Measurements from ENCODE around the gene BRWD1.
A peak's percentile ranks its signal among the peaks of the same experiment; 100 is the strongest.

BRWD1 gene

DNA sequence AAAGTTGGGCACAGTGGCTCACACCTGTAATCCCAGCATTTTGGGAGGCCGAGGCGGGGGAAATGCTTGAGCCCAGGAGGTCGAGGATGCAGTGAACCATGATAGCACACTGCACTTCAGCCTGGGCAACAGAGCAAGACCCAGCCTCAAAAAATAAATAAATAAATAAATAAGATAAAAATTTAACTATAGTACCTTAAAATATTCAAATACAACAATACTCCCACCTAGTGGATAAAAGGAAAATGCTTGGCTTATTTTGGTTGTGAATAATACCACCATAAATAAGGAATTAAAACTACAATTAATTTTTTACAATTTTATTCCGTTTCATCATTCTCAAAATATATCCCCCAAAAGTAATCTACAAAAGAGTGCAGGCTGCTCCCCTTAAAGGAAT is 138.3 kb downstream of the BRWD1 start:
- H3K27me3 ChIP-seq: no peaks in the 10 kb centered on the region
- no peaks in the 10 kb centered on the region for H3K9me3 ChIP-seq
- no peak overlapping the region for H3K4me3 ChIP-seq (ENCODE audit: low read depth, low read length)
- peaks cover 50% of the 10 kb centered on the region for H3K36me3 ChIP-seq
- H3K4me1 ChIP-seq: no peaks in the 10 kb centered on the region
- TF ChIP-seq, protein P1, sequence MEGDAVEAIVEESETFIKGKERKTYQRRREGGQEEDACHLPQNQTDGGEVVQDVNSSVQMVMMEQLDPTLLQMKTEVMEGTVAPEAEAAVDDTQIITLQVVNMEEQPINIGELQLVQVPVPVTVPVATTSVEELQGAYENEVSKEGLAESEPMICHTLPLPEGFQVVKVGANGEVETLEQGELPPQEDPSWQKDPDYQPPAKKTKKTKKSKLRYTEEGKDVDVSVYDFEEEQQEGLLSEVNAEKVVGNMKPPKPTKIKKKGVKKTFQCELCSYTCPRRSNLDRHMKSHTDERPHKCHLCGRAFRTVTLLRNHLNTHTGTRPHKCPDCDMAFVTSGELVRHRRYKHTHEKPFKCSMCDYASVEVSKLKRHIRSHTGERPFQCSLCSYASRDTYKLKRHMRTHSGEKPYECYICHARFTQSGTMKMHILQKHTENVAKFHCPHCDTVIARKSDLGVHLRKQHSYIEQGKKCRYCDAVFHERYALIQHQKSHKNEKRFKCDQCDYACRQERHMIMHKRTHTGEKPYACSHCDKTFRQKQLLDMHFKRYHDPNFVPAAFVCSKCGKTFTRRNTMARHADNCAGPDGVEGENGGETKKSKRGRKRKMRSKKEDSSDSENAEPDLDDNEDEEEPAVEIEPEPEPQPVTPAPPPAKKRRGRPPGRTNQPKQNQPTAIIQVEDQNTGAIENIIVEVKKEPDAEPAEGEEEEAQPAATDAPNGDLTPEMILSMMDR (IDR thresholded peaks at IDR 0.05; ENCODE audit: low read depth, low read length): peak; percentile 44
- no peak for DNase-seq

DNA sequence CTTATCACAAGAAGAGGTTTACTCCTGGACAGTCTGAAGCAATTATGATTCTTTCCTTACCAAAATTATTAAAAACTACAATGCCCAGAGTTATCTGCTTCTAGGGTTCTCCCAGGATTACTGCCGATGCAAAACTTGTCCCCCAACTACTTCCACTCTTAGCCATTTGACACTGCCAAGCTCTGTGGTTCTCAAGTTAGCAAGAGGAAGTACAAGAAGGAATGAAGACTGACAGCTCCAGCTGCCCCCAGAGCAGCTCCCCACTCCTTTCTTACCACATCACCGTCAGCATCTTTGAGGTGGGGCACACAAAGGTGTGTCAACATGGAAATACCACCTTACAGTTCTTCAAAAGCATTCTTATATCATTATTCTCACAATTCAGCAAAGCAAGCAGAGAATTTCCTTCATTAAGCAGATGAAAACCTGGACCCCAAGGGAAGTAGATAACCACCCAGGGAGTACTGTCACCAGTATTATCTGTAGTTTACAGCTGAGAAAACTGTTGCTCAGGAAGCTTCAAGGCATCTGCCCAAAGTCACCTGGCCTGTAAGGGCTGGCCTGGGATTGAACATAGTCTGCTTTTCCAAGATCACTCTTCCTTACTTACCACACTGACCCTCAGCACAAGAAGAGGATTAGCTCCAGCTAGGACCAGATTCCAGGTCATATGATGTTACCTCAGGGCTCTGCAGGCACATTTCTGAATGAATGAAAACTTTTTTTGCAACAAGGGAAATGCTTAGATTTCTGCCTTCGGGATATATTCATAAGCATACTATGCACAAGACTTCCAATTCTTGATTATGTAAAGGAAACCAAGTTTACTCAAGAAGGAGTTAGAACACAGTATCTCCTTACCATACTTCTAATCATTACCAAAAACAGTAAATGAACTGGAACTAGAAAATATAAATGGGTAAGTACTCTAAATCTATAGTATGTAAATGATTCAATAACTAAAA is 139.4 kb downstream of the BRWD1 start:
- no peaks in the 10 kb centered on the region for H3K4me1 ChIP-seq
- H3K4me3 ChIP-seq (ENCODE audit: low read depth, low read length): no peak overlapping the region
- TF ChIP-seq, protein P1 (IDR thresholded peaks at IDR 0.05; ENCODE audit: low read depth, low read length): no peak
- no peaks in the 10 kb centered on the region for H3K9me3 ChIP-seq
- H3K27me3 ChIP-seq: no peaks in the 10 kb centered on the region
- DNase-seq: no peak
- peaks cover 41% of the 10 kb centered on the region for H3K36me3 ChIP-seq

DNA sequence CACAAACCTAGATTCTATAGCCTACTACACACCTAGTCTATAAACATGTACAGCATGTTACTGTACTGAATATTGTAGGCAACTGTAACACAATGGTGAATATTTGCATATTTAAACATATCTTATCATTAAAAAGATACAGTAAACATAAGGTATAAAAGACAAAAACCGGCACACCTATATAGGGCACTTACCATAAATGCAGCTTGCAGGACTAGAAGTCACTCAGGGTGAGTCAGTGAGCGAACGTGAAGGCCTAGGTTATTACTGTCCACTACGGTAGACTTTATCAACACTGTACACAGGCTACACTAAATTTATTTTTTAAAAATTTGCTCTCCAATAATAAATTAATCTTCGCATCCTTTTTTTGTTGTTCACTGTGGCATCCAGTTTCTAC is 143.5 kb downstream of the BRWD1 start:
- H3K27me3 ChIP-seq: no peaks in the 10 kb centered on the region
- DNase-seq: no peak
- no peak overlapping the region for H3K4me3 ChIP-seq (ENCODE audit: low read depth, low read length)
- peaks cover 19% of the 10 kb centered on the region for H3K36me3 ChIP-seq
- H3K4me1 ChIP-seq: no peaks in the 10 kb centered on the region
- no peaks in the 10 kb centered on the region for H3K9me3 ChIP-seq
- TF ChIP-seq, protein P1 (IDR thresholded peaks at IDR 0.05; ENCODE audit: low read depth, low read length): no peak

DNA sequence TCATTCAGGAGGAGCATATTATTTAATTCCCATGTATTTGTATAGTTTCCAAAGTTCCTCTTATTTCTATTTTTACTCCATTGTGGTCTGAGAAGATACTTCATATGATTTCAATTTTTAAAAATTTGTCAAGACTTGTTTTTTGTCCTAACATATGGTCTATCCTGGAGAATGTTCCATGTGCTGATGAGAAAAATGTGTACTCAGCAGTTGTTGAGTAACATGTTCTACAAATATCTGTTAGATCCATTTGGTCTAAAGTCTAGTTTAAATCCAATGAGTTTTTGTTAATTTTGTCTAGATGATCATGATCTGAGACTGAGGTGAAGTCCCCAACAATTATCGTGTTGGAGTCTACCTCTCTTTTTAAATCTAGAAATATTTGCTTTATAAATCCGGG is 144.6 kb downstream of the BRWD1 start:
- Histone ChIP-seq H3K9me3 (no peaks in the 10 kb centered on the region), H3K27me3 (no peaks in the 10 kb centered on the region), H3K4me1 (no peaks in the 10 kb centered on the region), H3K36me3 (peaks cover 11% of the 10 kb centered on the region), H3K4me3 (ENCODE audit: low read depth, low read length) (no peak overlapping the region)
- TF ChIP-seq, protein P1 (IDR thresholded peaks at IDR 0.05; ENCODE audit: low read depth, low read length): no peak
- DNase-seq: no peak

DNA sequence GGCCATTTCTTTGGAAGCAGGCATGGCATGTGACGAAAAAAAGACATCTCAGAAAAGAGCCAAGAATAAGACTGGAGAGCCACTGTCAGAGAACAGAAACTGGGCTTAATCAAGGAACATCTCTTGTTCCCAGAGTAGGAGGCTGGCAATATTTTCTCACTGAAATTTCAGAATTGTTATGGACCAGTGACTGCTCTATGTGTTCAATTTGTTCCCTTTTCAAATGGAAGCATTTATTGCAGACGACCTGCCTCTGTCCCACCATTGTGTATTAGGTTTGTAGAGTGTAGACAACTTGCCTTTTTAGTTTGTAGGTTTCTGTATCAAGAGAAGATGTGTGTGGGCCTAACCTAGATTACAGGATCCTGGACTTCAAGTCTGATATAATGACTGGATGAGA is 148.9 kb downstream of the BRWD1 start:
- TF ChIP-seq, protein P1 (IDR thresholded peaks at IDR 0.05; ENCODE audit: low read depth, low read length): no peak
- Histone ChIP-seq H3K9me3 (no peaks in the 10 kb centered on the region), H3K36me3 (no peaks in the 10 kb centered on the region; the same call in 1 of the 2 replicates), H3K27me3 (no peaks in the 10 kb centered on the region), H3K4me1 (no peaks in the 10 kb centered on the region), H3K4me3 (ENCODE audit: low read depth, low read length) (no peak overlapping the region)
- DNase-seq: no peak

DNA sequence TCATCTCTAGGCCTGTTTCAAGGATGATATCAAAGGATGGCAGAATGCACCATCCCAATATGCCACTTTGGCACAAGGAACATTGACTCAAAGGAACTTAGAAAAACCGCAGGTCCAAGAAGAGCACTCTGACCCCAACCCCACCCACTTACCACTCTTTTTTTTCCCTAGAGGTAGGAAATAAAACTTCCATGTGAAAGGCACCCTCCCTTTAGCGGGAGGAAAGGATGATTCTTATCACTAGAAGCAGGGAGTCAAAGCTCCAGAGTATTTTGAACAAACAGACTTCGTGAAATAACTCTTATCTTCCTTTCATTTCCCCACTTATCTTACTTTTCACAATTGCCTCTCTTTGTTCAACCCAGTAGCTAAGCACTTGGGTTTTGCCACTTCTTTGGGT is 152.4 kb downstream of the BRWD1 start:
- no peak overlapping the region for H3K4me3 ChIP-seq (ENCODE audit: low read depth, low read length)
- no peak for DNase-seq
- no peaks in the 10 kb centered on the region for H3K4me1 ChIP-seq
- no peaks in the 10 kb centered on the region for H3K9me3 ChIP-seq
- H3K27me3 ChIP-seq: no peaks in the 10 kb centered on the region
- TF ChIP-seq, protein P1 (IDR thresholded peaks at IDR 0.05; ENCODE audit: low read depth, low read length): no peak
- no peaks in the 10 kb centered on the region for H3K36me3 ChIP-seq
